IMR-90 (cell line): Measurements from ENCODE around the gene SNX21. TPM values are rescaled to one million over a fixed set of nuclear protein-coding genes. Genes with fewer than 3 reads are reported as not detected.

ENCODE experiments used
- ATAC-seq: fragments of 200-7000 bp; cut with Tn5 transposase; 2 replicates; pipeline ENCODE4 v1.9.1; 2020; ENCODE audit warnings: low read depth, mild to moderate bottlenecking, moderate library complexity
- BruUV-seq: library from RNA; stranded (reverse); fragments of 400-500 nt; replicated peaks from 2 replicates; lab custom pipeline; 2021; lab: Mats Ljungman, UMichigan
- CTCF ChIA-PET: fragments of 300-600 bp; formaldehyde crosslinking; extraction: SDS; loops from one replicate; lab custom pipeline; 2021; ENCODE audit warnings: antibody characterized with exemption; lab: Yijun Ruan, JAX
- POLR2A ChIA-PET: fragments of 300-600 bp; sonication (Branson Sonifier 250); formaldehyde crosslinking; loops from one replicate; lab custom pipeline; 2022; ENCODE audit warnings: antibody characterized with exemption; ENCODE audit not compliant: unreplicated experiment; lab: Charles Lee
- DNase-seq: peaks from one replicate; pipeline ENCODE4 v3.0.0; 2013
- H2AFZ ChIP-seq: replicated peaks from 2 replicates; pipeline ENCODE3; 2013; ENCODE audit warnings: low read length, mild to moderate bottlenecking; ENCODE audit not compliant: poor library complexity
- H2AK5ac ChIP-seq: 2 replicates; pipeline ENCODE4 v1.6.1; 2013; ENCODE audit warnings: low read depth, low read length, inconsistent platforms
- H2AK9ac ChIP-seq: replicated peaks from 2 replicates; pipeline ENCODE3; 2013; ENCODE audit warnings: mild to moderate bottlenecking, low read depth, low read length, moderate library complexity; ENCODE audit not compliant: poor library complexity
- H2BK120ac ChIP-seq: 2 replicates; pipeline ENCODE4 v1.6.1; 2013; ENCODE audit warnings: low read depth, low read length, inconsistent platforms
- H2BK15ac ChIP-seq: 3 replicates; pipeline ENCODE4 v1.6.1; 2013; ENCODE audit warnings: low read depth, low read length, inconsistent platforms
- H2BK20ac ChIP-seq: 2 replicates; pipeline ENCODE4 v1.6.1; 2013; ENCODE audit warnings: low read depth, mild to moderate bottlenecking, inconsistent platforms, low read length, moderate library complexity
- H2BK5ac ChIP-seq: 2 replicates; pipeline ENCODE4 v1.6.1; 2013; ENCODE audit warnings: mild to moderate bottlenecking, low read depth, low read length, inconsistent platforms; ENCODE audit not compliant: poor library complexity, severe bottlenecking
- H3K14ac ChIP-seq: replicated peaks from 2 replicates; pipeline ENCODE4 v1.6.1; 2013; ENCODE audit warnings: low read depth, low read length, inconsistent platforms
- H3K18ac ChIP-seq: 2 replicates; pipeline ENCODE4 v1.6.1; 2013; ENCODE audit warnings: low read depth, low read length, control low read depth
- H3K23ac ChIP-seq: 2 replicates; pipeline ENCODE4 v1.6.1; 2013; ENCODE audit warnings: low read depth, low read length, inconsistent platforms
- H3K27ac ChIP-seq: 2 replicates; pipeline ENCODE4 v1.5.1; 2013; ENCODE audit warnings: mild to moderate bottlenecking, control low read depth, low read length; ENCODE audit not compliant: insufficient read depth
- H3K27me3 ChIP-seq: 2 replicates; pipeline ENCODE4 v1.6.1; 2013; ENCODE audit warnings: low read length; ENCODE audit not compliant: control insufficient read depth, insufficient read depth
- H3K36me3 ChIP-seq: 2 replicates; pipeline ENCODE4 v1.6.1; 2013; ENCODE audit warnings: low read length, mixed read lengths; ENCODE audit not compliant: control insufficient read depth, insufficient read depth
- H3K4ac ChIP-seq: 2 replicates; pipeline ENCODE4 v1.6.1; 2013; ENCODE audit warnings: low read depth, low read length, inconsistent platforms
- H3K4me1 ChIP-seq: 2 replicates; pipeline ENCODE4 v1.6.1; 2013; ENCODE audit warnings: low read length, mixed read lengths; ENCODE audit not compliant: control insufficient read depth, insufficient read depth
- H3K4me2 ChIP-seq: 2 replicates; pipeline ENCODE4 v1.6.1; 2013; ENCODE audit warnings: low read depth, mild to moderate bottlenecking, control low read depth, low read length, moderate library complexity
- H3K4me3 ChIP-seq: 2 replicates; pipeline ENCODE4 v1.5.1; 2013; ENCODE audit warnings: low read depth, mild to moderate bottlenecking, control low read depth, low read length, moderate library complexity; ENCODE audit not compliant: insufficient read depth
- H3K56ac ChIP-seq: 2 replicates; pipeline ENCODE4 v1.6.1; 2013; ENCODE audit warnings: low read length, inconsistent platforms; ENCODE audit not compliant: insufficient read depth; ENCODE audit errors: extremely low read depth
- H3K79me1 ChIP-seq, 2 experiments: 2 replicates each; pipeline ENCODE4 v1.6.1; 2013; ENCODE audit warnings: low read length in 2 of 2, inconsistent platforms in 1 of 2, low read depth in 1 of 2
- H3K9ac ChIP-seq: 2 replicates; pipeline ENCODE4 v1.6.1; 2013; ENCODE audit warnings: low read depth, low read length, control low read depth
- H3K9me1 ChIP-seq: 2 replicates; pipeline ENCODE4 v1.6.1; 2013; ENCODE audit warnings: low read length, inconsistent platforms; ENCODE audit not compliant: insufficient read depth
- H3K9me3 ChIP-seq: 2 replicates; pipeline ENCODE4 v1.6.1; 2013; ENCODE audit warnings: low read length; ENCODE audit not compliant: control insufficient read depth, insufficient read depth
- H4K20me1 ChIP-seq: 2 replicates; pipeline ENCODE4 v1.6.1; 2013; ENCODE audit warnings: low read length, inconsistent platforms; ENCODE audit not compliant: insufficient read depth
- H4K5ac ChIP-seq: 2 replicates; pipeline ENCODE4 v1.6.1; 2013; ENCODE audit warnings: mild to moderate bottlenecking, low read depth, low read length, control low read depth
- H4K8ac ChIP-seq, 2 experiments: 2 replicates each; pipeline ENCODE4 v1.6.1; 2013; ENCODE audit warnings: low read depth in 2 of 2, low read length in 2 of 2, control low read depth in 1 of 2, inconsistent platforms in 1 of 2
- H4K91ac ChIP-seq: 2 replicates; pipeline ENCODE4 v1.6.1; 2013; ENCODE audit warnings: low read depth, low read length, inconsistent platforms; ENCODE audit not compliant: insufficient read depth
- BHLHE40 ChIP-seq: fragments of 150-350 bp; IDR thresholded peaks from 2 replicates; pipeline ENCODE4 v1.6.1; 2016; ENCODE audit warnings: mild to moderate bottlenecking, low read depth, low read length
- CEBPB ChIP-seq: IDR thresholded peaks from 2 replicates; pipeline ENCODE4 v1.6.1; 2012; ENCODE audit warnings: low read depth, low read length, improper control_type of control experiment
- CHD1 ChIP-seq: IDR thresholded peaks from 2 replicates; pipeline ENCODE4 v1.6.1; 2012; ENCODE audit warnings: low read depth, low read length, improper control_type of control experiment
- CTCF ChIP-seq: conservative IDR thresholded peaks from 2 replicates; pipeline ENCODE4 v1.5.1; 2012; ENCODE audit warnings: mild to moderate bottlenecking, low read depth, low read length, improper control_type of control experiment
- ELK1 ChIP-seq: fragments of 150-350 bp; IDR thresholded peaks from 2 replicates; pipeline ENCODE4 v1.6.1; 2016; ENCODE audit warnings: low read depth, mild to moderate bottlenecking, low read length, moderate library complexity, borderline replicate concordance
- MAZ ChIP-seq: IDR thresholded peaks from 2 replicates; pipeline ENCODE4 v1.6.1; 2012; ENCODE audit warnings: low read depth, mild to moderate bottlenecking, low read length, improper control_type of control experiment, moderate library complexity, borderline replicate concordance
- NFE2L2 ChIP-seq: fragments of 150-350 bp; IDR thresholded peaks from 2 replicates; pipeline ENCODE4 v1.6.1; 2016; ENCODE audit warnings: low read depth, mild to moderate bottlenecking, low read length
- RAD21 ChIP-seq: IDR thresholded peaks from 2 replicates; pipeline ENCODE4 v1.6.1; 2012; ENCODE audit warnings: low read length, improper control_type of control experiment
- RCOR1 ChIP-seq: IDR thresholded peaks from 2 replicates; pipeline ENCODE4 v1.6.1; 2012; ENCODE audit warnings: mild to moderate bottlenecking, low read length, improper control_type of control experiment; ENCODE audit not compliant: insufficient replicate concordance
- WGBS, 2 experiments: methylation state at CpG; one replicate each; pipeline versions ENCODE4 v1.1.5 to v1.1.7; 2013; ENCODE audit warnings: missing lambda C conversion rate in 2 of 2; ENCODE audit not compliant: insufficient read length in 1 of 2; ENCODE audit errors: extremely low coverage in 2 of 2; 5-methylcytosine and 5-hydroxymethylcytosine counted together
- dilution Hi-C: fragments of 300-500 bp; cut with HindIII; formaldehyde crosslinking; loops from one replicate; pipeline ENCODE4 v1.14.3; 2018; ENCODE audit warnings: low sequenced_read_pairs; ENCODE audit not compliant: unreplicated experiment
- in situ Hi-C: fragments of 300-500 bp; cut with MboI; formaldehyde crosslinking; loops from 3 replicates; pipeline ENCODE4 v1.14.3; 2019; ENCODE audit warnings: low sequenced_read_pairs, inconsistent platforms, mixed read lengths
- intact Hi-C: fragments of 100-400 bp; cut with micrococcal nuclease; formaldehyde crosslinking; loops from 2 replicates; pipeline ENCODE4 v1.10.0; 2022
- polyA plus RNA-seq, 3 experiments: library from polyadenylated mRNA; depleted of rRNA; stranded (reverse); fragments of >200 nt; gene quantifications; 2 replicates each; pipeline ENCODE4 v1.2.3, GENCODE V29; 2012; ENCODE audit warnings: low replicate concordance in 1 of 3
- total RNA-seq: library from RNA; depleted of rRNA; stranded (reverse); fragments of >200 nt; gene quantifications from 2 replicates; pipeline ENCODE4 v1.2.3, GENCODE V29; 2012

The SNX21 gene
- total and polyA plus RNA-seq, 2 of the 4 experiments (the other 2 are of a cell fraction) = 11.1 to 17.9 TPM

DNA sequence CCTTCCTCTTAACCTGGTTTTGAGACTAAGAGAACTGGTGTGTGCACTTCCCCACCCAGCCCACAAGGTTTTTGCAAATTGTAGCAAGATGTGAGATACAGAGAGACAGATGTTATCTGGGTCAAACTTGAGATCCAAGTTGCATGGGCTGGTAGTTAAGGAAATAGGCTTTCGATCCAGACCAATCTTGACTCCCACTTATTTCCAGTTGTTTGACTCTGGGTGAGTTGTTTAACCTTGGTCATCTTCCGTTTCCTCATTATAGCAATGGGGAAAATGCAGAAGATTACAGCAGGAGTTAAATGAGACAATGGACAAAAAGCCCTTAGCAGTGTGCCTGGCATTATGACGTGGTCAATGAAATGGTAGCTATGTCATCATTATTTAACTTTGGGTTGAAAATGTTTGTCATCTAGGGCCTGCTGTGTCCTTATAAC is 1.7 kb downstream of the SNX21 start:
- Histone ChIP-seq H2AFZ (no peak overlapping the region), H3K9me3 (no peaks in the 10 kb centered on the region), H4K8ac (peak overlapping the region in 1 of 2 experiments; percentile 8; a peak in 1 of 4 replicates), H2BK120ac (no peak overlapping the region), H3K9me1 (peaks cover 17% of the 10 kb centered on the region), H3K27ac (no peak overlapping the region), H3K79me1 (peaks cover 15 to 27% of the 10 kb centered on the region in 2 experiments), H4K91ac (no peak overlapping the region), H4K20me1 (no peaks in the 10 kb centered on the region), H3K14ac (peak overlapping the region; percentile 1; the same call in 1 of the 2 replicates), H3K18ac (no peak overlapping the region), H3K36me3 (peaks cover 14% of the 10 kb centered on the region), H2AK9ac (peak overlapping the region; percentile 23), H3K4ac (no peak overlapping the region), H3K4me2 (peak overlapping the region; percentile 98), H4K5ac (no peak overlapping the region), H3K4me1 (peaks cover 18% of the 10 kb centered on the region), H2BK20ac (no peak overlapping the region), H3K9ac (peak overlapping the region; percentile 37; the same call in 1 of the 2 replicates), H2BK5ac (no peak overlapping the region), H3K23ac (peak overlapping the region; percentile 68; the same call in 1 of the 2 replicates), H3K4me3 (no peak overlapping the region), H2BK15ac (no peak overlapping the region), H3K56ac (no peak overlapping the region), H2AK5ac (no peak overlapping the region), H3K27me3 (no peaks in the 10 kb centered on the region)
- ATAC-seq (no peak), DNase-seq (no peak)
- CTCF ChIA-PET = interaction anchor here (1.7 kb wide), 1 partner anchor 135 kb away, joined by 3 read pairs; no protein-coding TSS in a partner anchor
- POLR2A ChIA-PET = no interaction called here
- no CpG with 5 or more reads among the region's 3 CpGs for WGBS, 2 experiments
- dilution Hi-C loops (no loop called here), in situ Hi-C loops (no loop called here), intact Hi-C loops (loop anchor here (10.0 kb wide), 1 partner anchor 99 kb away; the partner anchor contains the start of gene PCIF1)
- TF ChIP-seq RAD21 (no peak), NFE2L2 (no peak), ELK1 (no peak), BHLHE40 (no peak), RCOR1 (no peak), CEBPB (no peak), MAZ (no peak), CHD1 (no peak), CTCF (no peak)
- no TSS peak for BruUV-seq
